HS-27A (cell line): Measurements from ENCODE around the gene PKD1.
"Not testable (repeated sequence)": the region's sequence is repeated elsewhere in the genome, so short reads cannot be mapped to it uniquely, and the experiment has no call there.

Experiments used
- DNase-seq: peaks from one replicate; pipeline ENCODE4 v3.0.0-alpha.2; 2012; ENCODE audit warnings: low read depth, missing footprints

Gene PKD1

GRCh38 chr16:2150418-2151187, 14.9 kb upstream of the PKD1 start:
- no peak for DNase-seq

DNA sequence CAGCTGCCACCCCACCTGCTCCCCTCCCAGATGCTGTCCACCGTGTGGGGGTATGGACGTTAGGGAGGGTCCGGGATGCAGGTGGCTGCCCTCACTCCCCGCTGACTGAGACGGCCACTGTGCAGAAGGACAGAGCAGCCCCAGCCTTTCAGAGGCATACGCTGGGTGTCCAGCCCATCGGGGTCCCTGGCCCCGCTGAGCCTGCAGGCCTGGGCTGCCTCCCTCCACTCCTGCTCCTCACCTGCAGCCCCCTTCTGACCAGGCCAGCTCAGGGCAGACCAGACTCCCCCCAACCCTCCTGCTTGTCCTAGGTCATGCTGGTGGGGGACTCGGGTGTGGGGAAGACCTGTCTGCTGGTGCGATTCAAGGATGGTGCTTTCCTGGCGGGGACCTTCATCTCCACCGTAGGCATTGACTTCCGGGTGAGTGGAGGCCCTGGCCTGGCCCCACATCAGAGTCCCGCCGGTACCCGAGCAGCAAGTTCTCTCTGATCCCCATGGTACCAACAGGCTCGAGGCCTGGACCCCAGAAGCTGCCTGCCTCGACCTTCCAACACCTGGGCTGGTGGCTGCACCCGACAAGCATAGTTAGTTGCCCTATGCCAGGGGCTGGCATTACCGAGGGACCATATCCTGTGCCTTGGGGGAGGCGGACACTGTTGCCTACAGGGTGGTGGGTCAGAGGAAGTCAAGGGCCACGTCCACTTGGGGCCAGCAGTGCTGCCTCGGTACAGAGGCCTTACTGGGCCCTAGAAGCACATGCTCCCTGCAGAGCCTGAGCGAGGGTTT, 14.1 kb upstream of the PKD1 start:
- no peak for DNase-seq

DNA sequence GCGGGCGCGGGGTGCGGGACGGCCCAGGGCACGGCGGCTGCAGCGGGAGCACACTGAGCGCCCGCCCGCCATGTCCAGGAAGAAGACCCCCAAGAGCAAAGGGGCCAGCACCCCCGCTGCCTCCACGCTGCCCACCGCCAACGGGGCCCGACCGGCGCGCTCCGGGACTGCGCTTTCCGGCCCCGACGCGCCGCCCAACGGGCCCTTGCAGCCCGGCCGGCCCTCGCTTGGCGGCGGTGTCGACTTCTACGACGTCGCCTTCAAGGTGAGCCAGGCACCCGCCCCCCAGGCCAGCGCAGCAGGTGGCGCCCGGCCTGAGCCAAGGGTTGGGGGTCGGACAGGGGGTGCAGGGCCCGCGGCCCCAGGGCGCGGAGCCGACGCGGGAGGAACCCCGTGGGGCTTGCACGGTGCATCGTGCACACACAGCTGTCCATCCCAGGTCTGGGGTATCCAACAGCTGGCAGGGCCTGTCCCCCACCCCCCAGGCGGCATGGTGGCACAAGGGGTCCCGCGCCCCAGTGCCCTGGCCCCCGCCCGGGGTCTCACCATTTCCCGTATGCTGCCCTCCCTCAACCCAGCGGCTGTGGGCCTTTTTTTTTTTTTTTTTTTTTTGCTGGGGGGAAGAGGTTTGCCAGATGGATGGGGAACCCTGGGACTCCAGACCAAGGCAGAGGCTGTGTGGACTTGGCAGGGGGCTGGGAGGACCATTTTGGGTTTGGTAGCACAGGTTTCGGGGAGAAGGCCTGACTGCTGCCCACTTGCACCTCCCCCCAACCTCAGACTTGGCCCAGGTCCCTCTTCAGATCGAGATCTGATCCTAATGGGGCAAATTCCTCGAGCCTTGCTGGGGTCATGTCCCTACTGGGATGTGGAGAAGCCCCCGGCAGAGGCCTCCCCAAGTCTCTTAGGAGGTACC, 13.3 kb upstream of the PKD1 start:
- no peak for DNase-seq

- DNase-seq: no peak
Measured at GRCh38 chr16:2147981-2148671, 12.4 kb upstream of the PKD1 start, which contains the start of gene RAB26. TSS of gene RAB26 (plus strand) at chr16:2148625. CDS start at chr16:2148784, 159 bp downstream.

- DNase-seq: no peak
Measured at GRCh38 chr16:2147378-2147777, 11.7 kb upstream of the PKD1 start.

GRCh38 chr16:2145843-2146242, 10.1 kb upstream of the PKD1 start:
- no peak for DNase-seq

GRCh38 chr16:2143878-2144485, 8.3 kb upstream of the PKD1 start:
- no peak for DNase-seq

GRCh38 chr16:2142942-2143877, 7.5 kb upstream of the PKD1 start:
- no peak for DNase-seq

- DNase-seq: not testable (repeated sequence)
Measured at GRCh38 chr16:2135071-2135470, 627 bp downstream of the PKD1 start.

DNA sequence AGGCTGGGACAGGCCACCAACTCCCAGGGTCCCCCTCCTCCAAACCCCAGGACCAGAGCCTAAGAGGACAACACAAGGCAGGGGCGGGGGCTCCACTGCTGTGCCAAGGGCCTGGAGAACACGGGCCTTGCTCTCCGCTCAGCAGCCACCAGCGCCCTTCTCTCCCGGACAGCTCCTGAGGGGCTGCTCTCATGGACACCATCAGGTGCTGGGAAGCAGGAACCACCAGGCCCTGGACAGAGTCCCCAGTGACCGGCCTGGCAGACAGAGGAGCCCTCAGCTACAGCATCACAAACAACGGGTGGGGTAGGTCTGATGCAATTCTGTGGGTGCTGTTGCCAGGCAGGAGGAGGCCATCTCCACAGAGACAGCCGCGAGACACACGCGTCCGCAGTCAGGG, 1.9 kb downstream of the PKD1 start:
- DNase-seq: not testable (repeated sequence)

DNA sequence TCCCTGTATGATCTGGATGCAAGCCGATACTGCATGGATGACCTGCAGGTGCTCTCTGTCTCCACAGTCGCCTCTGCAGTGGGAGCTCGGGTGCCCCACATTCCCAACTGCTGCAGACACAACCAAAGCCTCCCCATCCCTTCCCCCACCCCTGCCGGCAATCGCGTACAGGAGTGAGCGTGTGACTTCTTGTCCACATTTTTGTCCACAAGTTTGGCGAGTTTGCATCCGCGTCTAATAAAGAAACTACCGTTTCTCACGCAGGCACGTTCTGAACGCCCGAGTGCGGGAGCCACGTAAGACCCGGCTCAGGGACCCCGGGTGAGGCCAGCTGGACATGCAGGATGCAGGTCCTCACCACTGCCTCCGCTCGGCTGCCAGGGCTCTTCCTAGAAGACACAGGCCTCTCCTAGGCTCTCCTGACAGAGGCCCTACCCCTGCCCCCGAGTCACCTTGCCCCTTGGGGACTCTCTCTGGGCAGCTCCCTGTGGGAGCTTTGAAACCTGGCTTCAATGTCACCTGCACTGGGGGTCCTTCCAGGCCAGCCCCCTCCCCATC, 5.7 kb downstream of the PKD1 start:
- DNase-seq: not testable (repeated sequence)

- DNase-seq: not testable (repeated sequence)
Measured at GRCh38 chr16:2129251-2129650, 6.4 kb downstream of the PKD1 start.

GRCh38 chr16:2127630-2128280, 7.9 kb downstream of the PKD1 start:
- not testable (repeated sequence) for DNase-seq

DNA sequence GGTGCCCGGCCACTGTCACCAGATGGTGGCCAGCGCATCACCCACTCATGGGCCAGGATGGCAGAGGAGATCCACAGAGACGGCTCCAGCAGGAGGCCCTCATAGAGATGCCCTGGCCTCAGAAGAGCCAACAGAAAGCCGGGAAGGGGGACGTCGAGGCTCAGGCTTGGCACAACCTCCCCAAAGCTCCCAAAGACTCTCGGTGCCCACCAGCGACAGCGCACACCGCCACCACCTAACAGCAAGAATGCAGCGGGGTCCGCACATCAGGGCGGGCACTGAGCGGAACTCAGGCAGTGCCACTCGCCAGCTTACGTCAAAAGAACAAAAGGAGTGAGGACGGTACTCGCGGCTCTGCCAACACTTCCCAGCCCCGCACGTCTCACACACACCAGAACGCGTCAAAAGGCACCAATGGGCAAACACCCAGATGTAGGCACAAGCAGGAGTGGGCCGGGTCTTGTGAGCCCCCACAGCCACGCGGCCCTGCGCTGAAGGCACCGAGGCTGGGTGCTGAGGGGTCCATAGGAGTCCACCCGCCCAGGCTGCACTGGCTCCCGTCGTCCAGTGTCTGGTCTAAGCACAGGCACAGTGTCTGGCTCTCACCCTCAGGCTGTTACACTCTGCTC, 8.7 kb downstream of the PKD1 start:
- not testable (repeated sequence) for DNase-seq

GRCh38 chr16:2126161-2126743, 9.4 kb downstream of the PKD1 start:
- DNase-seq: not testable (repeated sequence)

- DNase-seq: not testable (repeated sequence)
Measured at GRCh38 chr16:2125609-2126008, 10.1 kb downstream of the PKD1 start.

DNA sequence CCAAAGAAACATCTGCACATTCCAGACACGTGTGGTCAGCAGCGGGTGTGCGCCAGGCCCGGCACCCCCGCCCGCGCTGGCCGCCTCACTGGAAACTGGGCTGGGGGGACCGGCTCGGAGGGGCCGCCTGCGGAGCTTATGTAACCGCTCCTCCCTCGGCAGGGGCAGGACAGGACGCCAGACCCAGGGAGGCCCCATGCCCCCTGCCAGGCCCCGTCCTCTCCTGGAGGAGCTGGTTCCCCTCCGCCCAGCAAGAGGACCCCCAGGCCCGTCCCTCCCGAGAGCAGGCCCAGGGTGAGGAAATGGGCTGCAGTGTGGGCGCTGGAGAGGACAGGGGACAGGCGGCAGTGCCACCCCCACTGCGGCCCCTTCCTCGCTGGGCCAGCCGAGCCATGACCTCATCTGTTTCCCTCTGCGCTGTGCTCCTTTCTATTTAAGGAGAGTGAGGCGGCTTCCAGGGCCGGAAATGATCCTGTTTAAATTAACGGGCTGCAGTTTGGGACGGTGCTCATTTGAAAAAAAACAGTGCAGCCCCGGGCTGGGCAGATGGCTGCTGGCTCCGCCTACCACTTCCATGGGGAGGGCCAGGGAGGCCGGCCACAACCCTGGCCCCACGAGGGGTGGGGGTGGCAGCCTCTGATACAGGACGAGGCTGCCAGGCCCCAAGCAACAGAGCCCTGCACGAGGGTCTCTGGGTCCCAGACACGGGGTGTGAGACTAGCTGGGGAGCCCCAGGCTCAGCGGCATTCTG, 10.8 kb downstream of the PKD1 start:
- DNase-seq: peak; percentile 45

DNA sequence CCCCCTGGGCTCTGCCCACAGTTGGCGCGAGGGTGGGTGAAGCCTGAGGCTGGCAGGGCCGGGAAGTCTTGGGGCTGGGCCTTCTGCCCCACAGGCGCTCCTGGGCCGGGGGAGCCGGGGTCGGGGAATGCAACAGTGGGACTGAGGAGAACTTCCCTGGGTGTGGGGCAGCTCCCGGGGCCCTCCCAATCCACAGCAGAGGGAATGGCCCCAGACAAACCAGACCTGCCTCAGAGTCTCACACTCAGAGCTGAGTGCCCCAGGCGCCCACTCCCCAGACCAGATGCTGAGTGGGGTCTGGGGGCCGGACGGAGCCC, 11.4 kb downstream of the PKD1 start:
- DNase-seq: not testable (repeated sequence)
